Activated T-helper 2 cell treated with anti-CD3 and anti-CD28 coated beads, Interferon-gamma antibody, Interleukin-2, Interleukin-4, amounts not matched to agents 10 μg/mL and 5 μg/mL and 100 μg/mL, durations not matched to agents 14 hours and 24 hours and 36 hours (primary cell): ENCODE measurements around the gene CDC42SE2. TPM values are rescaled to one million over a fixed set of nuclear protein-coding genes. Genes with fewer than 3 reads are reported as not detected.
"Not testable (repeated sequence)": the region's sequence is repeated elsewhere in the genome, so short reads cannot be mapped to it uniquely, and the experiment has no call there.

Experiments used
- DNase-seq: peaks from one replicate; pipeline ENCODE4 v3.0.0; 2021; ENCODE audit warnings: low spot score
- H3K27ac Mint-ChIP-seq: one replicate; pipeline ENCODE4 v1.8.0; 2021; ENCODE audit warnings: mixed read lengths
- H3K27me3 Mint-ChIP-seq: one replicate; pipeline ENCODE4 v1.8.0; 2021; ENCODE audit warnings: low read depth, mixed read lengths
- H3K36me3 Mint-ChIP-seq: one replicate; pipeline ENCODE4 v1.8.0; 2021; ENCODE audit warnings: low read depth, mixed read lengths
- H3K4me1 Mint-ChIP-seq: one replicate; pipeline ENCODE4 v1.8.0; 2021; ENCODE audit warnings: low read depth, mixed read lengths
- H3K4me3 Mint-ChIP-seq: one replicate; pipeline ENCODE4 v1.8.0; 2021; ENCODE audit warnings: low read depth, mild to moderate bottlenecking, moderate library complexity, mixed read lengths
- H3K9me3 Mint-ChIP-seq: one replicate; pipeline ENCODE4 v1.8.0; 2021; ENCODE audit warnings: mixed read lengths
- intact Hi-C: fragments of 100-400 bp; cut with micrococcal nuclease; formaldehyde crosslinking; loops from one replicate; pipeline ENCODE4 v1.15.1; 2023
- total RNA-seq: library from RNA; stranded (reverse); gene quantifications from 2 replicates; pipeline ENCODE4 v1.2.3, GENCODE V29; 2022

Gene CDC42SE2
- total RNA-seq, 1 donor from 2014 or later, result 89.5 TPM

DNA sequence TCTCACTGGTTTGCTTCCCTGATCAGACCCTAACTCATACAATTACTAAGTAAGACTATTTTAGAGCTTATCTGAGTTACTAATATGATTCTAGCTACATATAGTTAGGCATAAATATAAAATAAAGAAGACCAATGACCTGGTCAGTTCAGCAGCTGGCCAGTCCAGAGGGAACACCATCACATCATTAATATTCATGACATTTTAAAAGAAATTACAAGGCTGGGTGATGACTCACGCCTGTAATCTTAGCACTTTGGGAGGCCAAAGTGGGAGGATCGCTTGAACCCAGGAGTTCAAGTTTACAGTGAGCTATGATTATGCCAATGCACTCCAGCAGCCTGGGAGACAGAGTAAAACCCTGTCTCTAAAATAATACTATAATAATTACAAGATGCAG, 37.0 kb upstream of the CDC42SE2 start:
- intact Hi-C loops, result no loop called here
- Mint-ChIP-seq H3K4me1 (peaks cover 16% of the 10 kb centered on the region), H3K27ac (no peak overlapping the region), H3K36me3 (no peaks in the 10 kb centered on the region), H3K9me3 (no peaks in the 10 kb centered on the region), H3K4me3 (no peak overlapping the region), H3K27me3 (no peaks in the 10 kb centered on the region)
- no peak for DNase-seq

GRCh38 chr5:131228646-131229045, 35.2 kb upstream of the CDC42SE2 start:
- H3K36me3 Mint-ChIP-seq, result no peaks in the 10 kb centered on the region
- H3K9me3 Mint-ChIP-seq, result no peaks in the 10 kb centered on the region
- H3K27ac Mint-ChIP-seq, result no peak overlapping the region
- intact Hi-C loops, result no loop called here
- peaks cover 9% of the 10 kb centered on the region for H3K4me1 Mint-ChIP-seq
- DNase-seq, result no peak
- H3K4me3 Mint-ChIP-seq, result no peak overlapping the region
- H3K27me3 Mint-ChIP-seq, result no peaks in the 10 kb centered on the region

DNA sequence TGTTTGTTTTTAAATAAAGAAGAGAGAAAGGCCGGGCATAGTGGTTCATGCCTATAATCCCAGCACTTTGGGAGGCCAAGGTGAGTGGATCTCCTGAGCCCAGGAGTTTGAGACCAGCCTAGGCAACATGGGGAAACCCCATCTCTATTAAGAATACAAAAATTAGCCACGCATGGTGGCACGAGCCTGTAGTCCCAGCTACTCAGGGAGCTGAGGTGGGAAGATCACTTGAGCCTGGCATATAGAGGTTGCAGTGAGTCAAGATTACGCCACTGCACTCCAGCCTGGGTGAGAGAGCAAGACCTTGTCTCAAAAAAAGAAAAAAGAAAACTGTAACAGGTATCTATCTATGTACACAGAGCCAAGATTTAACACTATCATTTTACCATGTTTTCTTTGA, 34.2 kb upstream of the CDC42SE2 start:
- DNase-seq, result no peak
- Mint-ChIP-seq H3K36me3 (no peaks in the 10 kb centered on the region), H3K27me3 (no peaks in the 10 kb centered on the region), H3K9me3 (no peaks in the 10 kb centered on the region), H3K4me1 (peaks cover 9% of the 10 kb centered on the region), H3K27ac (no peak overlapping the region), H3K4me3 (no peak overlapping the region)
- intact Hi-C loops, result no loop called here

DNA sequence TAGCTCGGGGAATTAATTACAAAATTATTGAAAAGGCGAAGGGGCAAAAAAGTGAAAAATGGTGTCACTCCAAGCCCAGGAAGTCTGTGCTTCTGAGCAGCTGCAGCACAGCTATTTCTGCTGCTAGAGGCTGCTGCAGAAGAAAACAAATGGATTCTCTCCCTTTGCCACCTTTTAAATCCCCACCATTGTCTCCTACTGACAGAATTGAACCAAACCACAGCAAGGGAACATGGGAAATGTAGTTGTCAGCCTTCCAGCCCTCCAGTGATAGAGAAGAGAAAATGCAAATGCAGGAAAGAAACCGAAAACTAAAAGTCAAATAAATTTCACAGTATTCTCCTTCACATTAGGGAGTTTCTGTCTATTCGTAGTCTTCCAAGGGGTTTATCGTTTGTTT, 33.4 kb upstream of the CDC42SE2 start:
- no peaks in the 10 kb centered on the region for H3K27me3 Mint-ChIP-seq
- peaks cover 9% of the 10 kb centered on the region for H3K4me1 Mint-ChIP-seq
- H3K4me3 Mint-ChIP-seq, result no peak overlapping the region
- no peak overlapping the region for H3K27ac Mint-ChIP-seq
- H3K9me3 Mint-ChIP-seq, result no peaks in the 10 kb centered on the region
- DNase-seq, result no peak
- intact Hi-C loops, result no loop called here
- H3K36me3 Mint-ChIP-seq, result no peaks in the 10 kb centered on the region

GRCh38 chr5:131239686-131240085, 24.2 kb upstream of the CDC42SE2 start:
- Mint-ChIP-seq H3K4me3 (no peak overlapping the region), H3K4me1 (peaks cover 6% of the 10 kb centered on the region), H3K27me3 (no peaks in the 10 kb centered on the region), H3K27ac (no peak overlapping the region), H3K9me3 (peaks cover 1% of the 10 kb centered on the region), H3K36me3 (peaks cover 16% of the 10 kb centered on the region)
- intact Hi-C loops, result no loop called here
- DNase-seq, result no peak

- peaks cover 14% of the 10 kb centered on the region for H3K9me3 Mint-ChIP-seq
- peaks cover 34% of the 10 kb centered on the region for H3K36me3 Mint-ChIP-seq
- no peaks in the 10 kb centered on the region for H3K27me3 Mint-ChIP-seq
- no peak overlapping the region for H3K4me3 Mint-ChIP-seq
- H3K4me1 Mint-ChIP-seq, result peaks cover 9% of the 10 kb centered on the region
- no peak overlapping the region for H3K27ac Mint-ChIP-seq
- no peak for DNase-seq
- intact Hi-C loops, result loop anchor here (1.0 kb wide), 1 partner anchor 12 kb away; no protein-coding TSS in a partner anchor
Measured at GRCh38 chr5:131242728-131243255, 21.1 kb upstream of the CDC42SE2 start.

GRCh38 chr5:131245312-131245711, 18.5 kb upstream of the CDC42SE2 start:
- H3K36me3 Mint-ChIP-seq, result peaks cover 34% of the 10 kb centered on the region
- DNase-seq, result no peak
- no peaks in the 10 kb centered on the region for H3K27me3 Mint-ChIP-seq
- no peak overlapping the region for H3K4me3 Mint-ChIP-seq
- H3K4me1 Mint-ChIP-seq, result peaks cover 20% of the 10 kb centered on the region
- no peak overlapping the region for H3K27ac Mint-ChIP-seq
- peaks cover 14% of the 10 kb centered on the region for H3K9me3 Mint-ChIP-seq
- intact Hi-C loops, result no loop called here

DNA sequence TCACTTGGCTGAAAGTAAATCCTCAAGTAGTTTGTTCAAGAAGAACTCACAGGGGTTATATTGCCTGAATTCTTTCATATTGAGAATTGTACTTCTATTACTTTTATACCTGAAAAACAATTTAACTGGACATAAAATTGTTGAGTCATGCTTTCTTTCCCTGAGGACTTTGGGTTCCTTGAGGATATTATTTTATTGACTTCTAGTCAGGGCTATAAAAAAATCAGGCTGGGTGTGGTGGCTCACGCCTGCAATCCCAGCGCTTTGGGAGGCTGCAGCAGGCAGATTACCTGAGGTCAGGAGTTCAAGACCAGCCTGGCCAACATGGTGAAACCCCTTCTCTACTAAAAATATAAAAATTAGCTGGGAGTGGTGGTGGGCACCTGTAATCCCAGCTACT, 17.9 kb upstream of the CDC42SE2 start:
- Mint-ChIP-seq H3K27me3 (no peaks in the 10 kb centered on the region), H3K27ac (no peak overlapping the region), H3K4me1 (peaks cover 25% of the 10 kb centered on the region), H3K36me3 (peaks cover 34% of the 10 kb centered on the region), H3K9me3 (peaks cover 14% of the 10 kb centered on the region), H3K4me3 (no peak overlapping the region)
- DNase-seq, result no peak
- intact Hi-C loops, result no loop called here

GRCh38 chr5:131246504-131246903, 17.3 kb upstream of the CDC42SE2 start:
- intact Hi-C loops, result no loop called here
- no peak for DNase-seq
- H3K4me1 Mint-ChIP-seq, result peaks cover 29% of the 10 kb centered on the region
- H3K4me3 Mint-ChIP-seq, result no peak overlapping the region
- H3K9me3 Mint-ChIP-seq, result peaks cover 14% of the 10 kb centered on the region
- H3K27ac Mint-ChIP-seq, result no peak overlapping the region
- H3K36me3 Mint-ChIP-seq, result peaks cover 33% of the 10 kb centered on the region
- H3K27me3 Mint-ChIP-seq, result no peaks in the 10 kb centered on the region

- H3K4me3 Mint-ChIP-seq, result peak overlapping the region; percentile 68
- no peaks in the 10 kb centered on the region for H3K27me3 Mint-ChIP-seq
- peaks cover 10% of the 10 kb centered on the region for H3K36me3 Mint-ChIP-seq
- H3K4me1 Mint-ChIP-seq, result peaks cover 45% of the 10 kb centered on the region
- intact Hi-C loops, result loop anchor here (1.0 to 10.0 kb wide), 4 partner anchors 26 to 764 kb away; partner anchors contain the start of genes ACSL6 and RAPGEF6
- peaks cover under 1% of the 10 kb centered on the region for H3K9me3 Mint-ChIP-seq
- DNase-seq, result no peak
- peak overlapping the region; percentile 99 for H3K27ac Mint-ChIP-seq
Measured at GRCh38 chr5:131250751-131251475, 12.9 kb upstream of the CDC42SE2 start.

DNA sequence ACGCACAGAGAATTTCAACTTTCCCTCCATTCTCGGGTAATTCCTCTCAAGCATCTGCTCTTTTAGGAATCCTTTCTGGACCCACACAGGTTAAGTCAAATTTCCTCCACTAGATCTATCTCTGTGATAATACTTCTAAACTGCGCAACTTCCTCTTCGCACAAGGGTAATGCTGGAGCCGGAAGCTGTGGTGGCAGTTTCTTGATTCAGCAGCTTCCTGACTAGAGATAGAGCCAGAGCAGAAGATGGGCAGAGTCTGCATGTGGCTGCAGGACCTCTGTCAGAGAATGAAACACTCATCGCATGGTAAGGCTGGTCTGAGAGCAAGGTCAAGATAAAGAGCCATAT, 11.1 kb upstream of the CDC42SE2 start:
- intact Hi-C loops, result loop anchor here (1.0 to 10.0 kb wide), 4 partner anchors 28 to 762 kb away; partner anchors contain the start of genes ACSL6 and RAPGEF6
- peak; percentile 79 for DNase-seq
- Mint-ChIP-seq H3K9me3 (no peaks in the 10 kb centered on the region), H3K4me1 (peaks cover 59% of the 10 kb centered on the region), H3K27me3 (no peaks in the 10 kb centered on the region), H3K4me3 (peak overlapping the region; percentile 90), H3K36me3 (peaks cover 11% of the 10 kb centered on the region), H3K27ac (peak overlapping the region; percentile 99)

DNA sequence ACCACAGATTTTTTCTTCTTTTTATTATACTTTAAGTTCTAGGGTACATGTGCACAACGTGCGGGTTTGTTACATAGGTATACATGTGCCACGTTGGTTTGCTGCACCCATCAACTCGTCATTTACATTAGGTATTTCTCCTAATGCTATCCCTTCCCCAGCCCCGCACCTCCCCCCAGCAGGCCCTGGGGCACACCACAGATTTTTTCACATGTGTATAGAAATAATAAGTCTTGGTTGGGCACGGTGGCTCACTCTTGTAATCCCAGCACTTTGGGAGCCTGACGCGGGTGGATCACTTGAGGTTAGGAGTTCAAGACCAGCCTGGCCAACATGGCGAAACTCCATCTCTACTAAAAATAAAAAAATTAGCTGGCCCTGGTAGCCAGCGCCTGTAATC, 9.8 kb upstream of the CDC42SE2 start:
- Mint-ChIP-seq H3K27ac (peak overlapping the region; percentile 80), H3K4me1 (peaks cover 71% of the 10 kb centered on the region), H3K36me3 (peaks cover 15% of the 10 kb centered on the region), H3K4me3 (peak overlapping the region; percentile 72)
- H3K27me3 Mint-ChIP-seq, H3K9me3 Mint-ChIP-seq, DNase-seq: not testable (repeated sequence)
- intact Hi-C loops, result loop anchor here (1.0 to 10.0 kb wide), 5 partner anchors 11 to 761 kb away; partner anchors contain the start of genes ACSL6, HINT1 and RAPGEF6

DNA sequence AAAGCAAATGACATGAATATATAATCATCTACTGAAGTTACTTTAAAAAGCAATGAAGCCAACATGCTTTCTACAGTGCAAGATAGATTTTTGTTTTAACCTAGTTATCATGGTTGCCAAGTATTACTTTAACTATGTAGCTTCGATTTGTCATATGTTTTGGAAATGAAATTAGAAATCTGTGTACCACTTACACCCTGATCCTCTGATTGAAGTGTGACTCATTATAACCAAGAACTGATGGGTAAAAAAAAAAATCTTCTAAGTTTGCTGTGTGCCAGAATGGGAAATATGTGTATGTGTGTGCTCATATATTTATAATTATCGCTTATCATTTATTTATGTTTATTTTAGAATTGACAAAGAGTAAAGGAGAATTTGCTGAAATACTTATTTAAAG, 9.1 kb upstream of the CDC42SE2 start:
- DNase-seq, result no peak
- peaks cover 72% of the 10 kb centered on the region for H3K4me1 Mint-ChIP-seq
- H3K9me3 Mint-ChIP-seq, result no peaks in the 10 kb centered on the region
- H3K27ac Mint-ChIP-seq, result peak overlapping the region; percentile 80
- H3K27me3 Mint-ChIP-seq, result no peaks in the 10 kb centered on the region
- intact Hi-C loops, result loop anchor here (1.0 to 10.0 kb wide), 5 partner anchors 11 to 760 kb away; partner anchors contain the start of genes ACSL6, HINT1 and RAPGEF6
- peaks cover 20% of the 10 kb centered on the region for H3K36me3 Mint-ChIP-seq
- peak overlapping the region; percentile 72 for H3K4me3 Mint-ChIP-seq
